ENCODE data around the gene PTAFR.
A peak's percentile ranks its signal among the peaks of the same experiment; 100 is the strongest.

The PTAFR gene

DNA sequence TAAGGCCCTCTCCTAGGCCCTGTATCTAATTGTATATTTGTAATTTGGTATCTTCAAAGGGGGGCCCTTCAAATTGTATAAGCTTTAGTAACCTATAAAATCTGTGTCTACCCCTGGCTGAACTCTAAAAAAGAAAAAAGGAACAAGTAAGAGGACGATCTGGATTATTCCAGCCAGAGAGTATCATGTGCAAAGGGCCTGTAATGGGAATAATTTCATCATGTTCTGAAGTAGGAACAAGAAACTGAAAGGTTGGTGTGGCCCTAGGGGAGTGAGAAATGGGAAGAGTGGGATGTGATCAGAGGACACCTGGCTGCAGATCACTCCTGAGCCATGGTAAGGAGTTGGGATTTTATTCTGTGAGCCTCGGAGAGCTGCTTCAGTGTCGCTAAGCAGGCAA, 14.7 kb downstream of the PTAFR start:
- Histone ChIP-seq H3K4ac (ENCODE audit: low read depth, low read length) (no peak overlapping the region), H4K5ac (ENCODE audit: low read length) (no peak overlapping the region), H3K4me2 (ENCODE audit: low read length) (no peak overlapping the region), H3K4me3 (ENCODE audit: low read length) (no peak overlapping the region), H2BK120ac (ENCODE audit: low read depth, low read length) (no peak overlapping the region), H3K18ac (ENCODE audit: low read length) (no peak overlapping the region), H2AK5ac (ENCODE audit: low read length) (no peak overlapping the region), H3K23ac (ENCODE audit: low read length) (no peak overlapping the region), H2BK15ac (replicated peaks; ENCODE audit: low read depth) (no peak overlapping the region), H3K9ac (ENCODE audit: low read length) (no peak overlapping the region), H3K27me3 (ENCODE audit: insufficient read depth, low read length, poor library complexity) (no peaks in the 10 kb centered on the region), H3K27ac (ENCODE audit: low read depth, low read length) (no peak overlapping the region), H3K36me3 (ENCODE audit: control insufficient read depth, insufficient read depth, low read length) (no peaks in the 10 kb centered on the region), H4K8ac (ENCODE audit: low read depth, low read length) (no peak overlapping the region), H3K79me1 (ENCODE audit: low read length) (no peaks in the 10 kb centered on the region), H2BK5ac (ENCODE audit: low read length) (no peak overlapping the region), H3K79me2 (ENCODE audit: control insufficient read depth, insufficient read depth, low read length) (no peaks in the 10 kb centered on the region), H3K4me1 (ENCODE audit: control insufficient read depth, low read depth, low read length) (peaks cover 4% of the 10 kb centered on the region), H3K56ac (ENCODE audit: low read length) (no peak overlapping the region)
- DNase-seq: no peak
- no CpG with 5 or more reads among the region's 3 CpGs for WGBS (ENCODE audit: extremely low coverage, insufficient coverage, low lambda C conversion rate)

DNA sequence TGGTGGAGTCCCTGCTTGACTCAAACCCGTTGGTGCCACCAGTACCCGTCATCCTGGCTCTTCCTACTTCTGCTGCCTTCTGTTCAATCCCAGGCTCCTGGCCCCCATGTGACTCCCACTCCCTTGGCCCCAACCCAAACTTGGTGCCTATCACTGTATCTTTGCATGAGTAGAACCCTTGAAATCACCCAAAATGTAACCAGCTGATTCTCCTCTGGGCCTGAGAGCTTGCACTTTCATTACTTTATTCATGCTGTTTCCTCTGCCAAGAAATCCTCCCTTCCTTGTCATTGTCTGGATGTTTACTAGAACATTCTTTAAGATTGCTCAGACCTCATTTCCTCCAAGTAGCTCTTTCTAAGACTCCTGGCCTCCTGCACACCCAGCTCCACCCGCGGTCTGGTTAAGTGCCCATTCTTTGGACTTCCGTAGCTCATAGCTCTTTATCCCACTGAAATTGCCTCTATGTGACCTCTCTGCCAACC, 15.7 kb downstream of the PTAFR start:
- H3K27me3 ChIP-seq (ENCODE audit: insufficient read depth, low read length, poor library complexity): no peaks in the 10 kb centered on the region
- H3K18ac ChIP-seq (ENCODE audit: low read length): no peak overlapping the region
- H2AK5ac ChIP-seq (ENCODE audit: low read length): no peak overlapping the region
- no peak for DNase-seq
- no peak overlapping the region for H3K9ac ChIP-seq (ENCODE audit: low read length)
- no peak overlapping the region for H4K8ac ChIP-seq (ENCODE audit: low read depth, low read length)
- H3K4me2 ChIP-seq (ENCODE audit: low read length): no peak overlapping the region
- no peaks in the 10 kb centered on the region for H3K79me2 ChIP-seq (ENCODE audit: control insufficient read depth, insufficient read depth, low read length)
- no peak overlapping the region for H2BK5ac ChIP-seq (ENCODE audit: low read length)
- no peak overlapping the region for H3K4ac ChIP-seq (ENCODE audit: low read depth, low read length)
- no peak overlapping the region for H2BK120ac ChIP-seq (ENCODE audit: low read depth, low read length)
- no peak overlapping the region for H3K27ac ChIP-seq (ENCODE audit: low read depth, low read length)
- H3K36me3 ChIP-seq (ENCODE audit: control insufficient read depth, insufficient read depth, low read length): no peaks in the 10 kb centered on the region
- H4K5ac ChIP-seq (ENCODE audit: low read length): no peak overlapping the region
- H3K56ac ChIP-seq (ENCODE audit: low read length): peak overlapping the region; percentile 34
- no CpG with 5 or more reads among the region's 5 CpGs for WGBS (ENCODE audit: extremely low coverage, insufficient coverage, low lambda C conversion rate)
- H3K4me1 ChIP-seq (ENCODE audit: control insufficient read depth, low read depth, low read length): peaks cover 4% of the 10 kb centered on the region
- H3K4me3 ChIP-seq (ENCODE audit: low read length): no peak overlapping the region
- no peak overlapping the region for H3K23ac ChIP-seq (ENCODE audit: low read length)
- H3K79me1 ChIP-seq (ENCODE audit: low read length): no peaks in the 10 kb centered on the region
- H2BK15ac ChIP-seq (replicated peaks; ENCODE audit: low read depth): no peak overlapping the region

DNA sequence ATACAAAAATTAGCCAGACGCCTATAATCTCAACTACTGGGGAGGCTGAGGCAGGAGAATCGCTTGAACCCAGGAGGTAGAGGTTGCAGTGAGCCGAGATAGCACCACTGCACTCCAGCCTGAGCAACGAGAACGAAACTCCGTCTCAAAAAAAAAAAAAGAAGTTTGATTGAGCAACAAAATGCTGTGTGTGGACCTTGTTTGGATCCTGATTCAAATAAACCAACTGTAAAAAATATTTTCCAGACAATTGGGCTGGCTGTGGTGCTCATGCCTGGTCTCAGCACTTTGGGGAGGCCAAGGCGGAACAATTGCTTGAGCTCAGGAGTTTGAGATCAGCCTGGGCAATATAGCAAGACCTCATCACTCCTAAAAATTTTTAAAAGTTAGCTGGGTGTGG, 16.8 kb downstream of the PTAFR start:
- no peak for DNase-seq
- Histone ChIP-seq H3K27me3 (ENCODE audit: insufficient read depth, low read length, poor library complexity) (no peaks in the 10 kb centered on the region), H3K36me3 (ENCODE audit: control insufficient read depth, insufficient read depth, low read length) (no peaks in the 10 kb centered on the region), H2BK5ac (ENCODE audit: low read length) (no peak overlapping the region), H3K18ac (ENCODE audit: low read length) (no peak overlapping the region), H3K4ac (ENCODE audit: low read depth, low read length) (no peak overlapping the region), H3K23ac (ENCODE audit: low read length) (no peak overlapping the region), H3K79me2 (ENCODE audit: control insufficient read depth, insufficient read depth, low read length) (no peaks in the 10 kb centered on the region), H3K9ac (ENCODE audit: low read length) (no peak overlapping the region), H2AK5ac (ENCODE audit: low read length) (no peak overlapping the region), H3K4me3 (ENCODE audit: low read length) (no peak overlapping the region), H3K4me1 (ENCODE audit: control insufficient read depth, low read depth, low read length) (peaks cover 4% of the 10 kb centered on the region), H3K56ac (ENCODE audit: low read length) (no peak overlapping the region), H3K4me2 (ENCODE audit: low read length) (no peak overlapping the region), H3K79me1 (ENCODE audit: low read length) (no peaks in the 10 kb centered on the region), H2BK15ac (replicated peaks; ENCODE audit: low read depth) (no peak overlapping the region), H2BK120ac (ENCODE audit: low read depth, low read length) (no peak overlapping the region), H3K27ac (ENCODE audit: low read depth, low read length) (no peak overlapping the region), H4K8ac (ENCODE audit: low read depth, low read length) (no peak overlapping the region), H4K5ac (ENCODE audit: low read length) (no peak overlapping the region)
- no CpG with 5 or more reads among the region's 7 CpGs for WGBS (ENCODE audit: extremely low coverage, insufficient coverage, low lambda C conversion rate)

DNA sequence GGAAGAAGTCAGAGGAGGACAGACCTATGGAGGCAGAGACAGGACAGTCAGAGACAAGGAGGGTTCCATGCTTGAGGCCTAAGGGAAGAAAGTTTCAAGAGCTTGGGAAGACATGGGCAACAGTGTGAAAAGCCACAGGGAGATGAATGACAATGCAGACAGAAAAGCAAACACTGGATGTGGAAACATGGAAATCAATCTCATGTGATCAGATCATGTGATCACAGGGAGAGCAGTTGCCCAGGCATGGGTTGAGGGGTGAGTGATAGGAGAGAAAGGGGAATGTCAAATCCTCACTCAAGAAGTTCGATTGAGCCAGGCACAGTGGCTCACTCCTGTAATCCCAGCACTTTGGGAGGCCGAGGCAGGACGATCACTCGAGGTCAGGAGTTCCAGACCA, 17.2 kb downstream of the PTAFR start:
- Histone ChIP-seq H3K4me2 (ENCODE audit: low read length) (no peak overlapping the region), H3K56ac (ENCODE audit: low read length) (no peak overlapping the region), H4K5ac (ENCODE audit: low read length) (no peak overlapping the region), H3K27ac (ENCODE audit: low read depth, low read length) (no peak overlapping the region), H2BK120ac (ENCODE audit: low read depth, low read length) (no peak overlapping the region), H3K4me1 (ENCODE audit: control insufficient read depth, low read depth, low read length) (peaks cover 4% of the 10 kb centered on the region), H3K9ac (ENCODE audit: low read length) (no peak overlapping the region), H3K79me2 (ENCODE audit: control insufficient read depth, insufficient read depth, low read length) (no peaks in the 10 kb centered on the region), H2BK5ac (ENCODE audit: low read length) (no peak overlapping the region), H2BK15ac (replicated peaks; ENCODE audit: low read depth) (no peak overlapping the region), H3K36me3 (ENCODE audit: control insufficient read depth, insufficient read depth, low read length) (no peaks in the 10 kb centered on the region), H3K27me3 (ENCODE audit: insufficient read depth, low read length, poor library complexity) (no peaks in the 10 kb centered on the region), H4K8ac (ENCODE audit: low read depth, low read length) (no peak overlapping the region), H3K4ac (ENCODE audit: low read depth, low read length) (no peak overlapping the region), H3K79me1 (ENCODE audit: low read length) (no peaks in the 10 kb centered on the region), H2AK5ac (ENCODE audit: low read length) (peak overlapping the region; percentile 58), H3K4me3 (ENCODE audit: low read length) (no peak overlapping the region), H3K18ac (ENCODE audit: low read length) (no peak overlapping the region), H3K23ac (ENCODE audit: low read length) (no peak overlapping the region)
- WGBS (ENCODE audit: extremely low coverage, insufficient coverage, low lambda C conversion rate): no CpG with 5 or more reads among the region's 4 CpGs
- no peak for DNase-seq

DNA sequence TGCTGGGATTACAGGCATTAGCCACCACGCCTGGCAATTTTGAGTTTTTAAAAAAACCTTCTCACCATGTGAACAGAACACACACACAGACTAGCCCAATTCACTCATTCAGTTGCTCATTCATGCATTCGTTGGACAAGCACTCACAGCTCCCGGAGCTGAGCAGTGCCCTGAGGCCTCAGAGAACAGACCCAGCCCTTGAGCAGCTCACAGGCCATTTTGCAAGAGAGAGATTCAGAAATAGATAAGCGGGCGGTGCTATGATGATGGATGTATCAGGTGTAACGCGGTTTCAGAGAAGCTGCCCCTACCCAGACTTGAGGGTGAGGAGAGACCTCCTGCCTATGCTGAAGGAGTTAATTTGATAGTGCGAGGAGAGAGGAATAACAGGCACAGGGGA, 18.6 kb downstream of the PTAFR start:
- Histone ChIP-seq H3K27me3 (ENCODE audit: insufficient read depth, low read length, poor library complexity) (no peaks in the 10 kb centered on the region), H3K36me3 (ENCODE audit: control insufficient read depth, insufficient read depth, low read length) (no peaks in the 10 kb centered on the region), H3K27ac (ENCODE audit: low read depth, low read length) (no peak overlapping the region), H4K8ac (ENCODE audit: low read depth, low read length) (no peak overlapping the region), H3K4me3 (ENCODE audit: low read length) (no peak overlapping the region), H4K5ac (ENCODE audit: low read length) (no peak overlapping the region), H3K79me2 (ENCODE audit: control insufficient read depth, insufficient read depth, low read length) (no peaks in the 10 kb centered on the region), H3K18ac (ENCODE audit: low read length) (no peak overlapping the region), H2BK120ac (ENCODE audit: low read depth, low read length) (no peak overlapping the region), H3K79me1 (ENCODE audit: low read length) (no peaks in the 10 kb centered on the region), H2AK5ac (ENCODE audit: low read length) (no peak overlapping the region), H3K4me1 (ENCODE audit: control insufficient read depth, low read depth, low read length) (no peaks in the 10 kb centered on the region), H2BK15ac (replicated peaks; ENCODE audit: low read depth) (no peak overlapping the region), H3K9ac (ENCODE audit: low read length) (no peak overlapping the region), H3K4me2 (ENCODE audit: low read length) (no peak overlapping the region), H3K23ac (ENCODE audit: low read length) (no peak overlapping the region), H3K56ac (ENCODE audit: low read length) (no peak overlapping the region), H3K4ac (ENCODE audit: low read depth, low read length) (no peak overlapping the region), H2BK5ac (ENCODE audit: low read length) (no peak overlapping the region)
- WGBS (ENCODE audit: extremely low coverage, insufficient coverage, low lambda C conversion rate): no CpG with 5 or more reads among the region's 8 CpGs
- no peak for DNase-seq

DNA sequence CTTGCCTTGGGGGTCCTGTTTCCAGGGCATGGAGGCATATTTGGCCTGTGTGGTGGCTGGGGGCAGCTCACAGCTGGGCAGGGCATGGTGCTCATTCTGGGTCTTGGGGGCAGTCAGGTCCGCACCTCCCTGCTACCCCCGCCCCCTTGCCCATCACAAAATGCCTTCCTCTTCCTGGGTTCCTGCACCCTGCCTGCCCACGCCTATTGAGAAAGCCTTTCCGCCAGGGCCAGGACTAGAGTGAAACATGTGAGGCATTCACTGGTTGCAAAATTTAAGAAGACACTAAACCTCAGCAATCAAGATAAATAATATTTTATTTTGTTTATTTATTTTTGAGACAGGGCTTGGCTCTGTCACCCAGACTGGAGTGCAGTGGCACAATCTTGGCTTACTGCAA, 19.7 kb downstream of the PTAFR start:
- Histone ChIP-seq H3K9ac (ENCODE audit: low read length) (no peak overlapping the region), H3K4me3 (ENCODE audit: low read length) (no peak overlapping the region), H3K27ac (ENCODE audit: low read depth, low read length) (no peak overlapping the region), H3K23ac (ENCODE audit: low read length) (no peak overlapping the region), H4K5ac (ENCODE audit: low read length) (no peak overlapping the region), H3K79me1 (ENCODE audit: low read length) (no peaks in the 10 kb centered on the region), H3K27me3 (ENCODE audit: insufficient read depth, low read length, poor library complexity) (no peaks in the 10 kb centered on the region), H3K79me2 (ENCODE audit: control insufficient read depth, insufficient read depth, low read length) (no peaks in the 10 kb centered on the region), H2AK5ac (ENCODE audit: low read length) (no peak overlapping the region), H4K8ac (ENCODE audit: low read depth, low read length) (no peak overlapping the region), H2BK120ac (ENCODE audit: low read depth, low read length) (no peak overlapping the region), H3K56ac (ENCODE audit: low read length) (no peak overlapping the region), H3K4me1 (ENCODE audit: control insufficient read depth, low read depth, low read length) (no peaks in the 10 kb centered on the region), H3K36me3 (ENCODE audit: control insufficient read depth, insufficient read depth, low read length) (no peaks in the 10 kb centered on the region), H3K18ac (ENCODE audit: low read length) (no peak overlapping the region), H2BK15ac (replicated peaks; ENCODE audit: low read depth) (no peak overlapping the region), H2BK5ac (ENCODE audit: low read length) (no peak overlapping the region), H3K4ac (ENCODE audit: low read depth, low read length) (no peak overlapping the region), H3K4me2 (ENCODE audit: low read length) (no peak overlapping the region)
- no CpG with 5 or more reads among the region's 4 CpGs for WGBS (ENCODE audit: extremely low coverage, insufficient coverage, low lambda C conversion rate)
- no peak for DNase-seq
